IPS-18a (cell line): ENCODE data around the gene TCN2.

ENCODE experiments used
- H3K27ac ChIP-seq: one replicate; pipeline ENCODE4 v1.5.1; 2013; ENCODE audit warnings: low read length
- H3K27me3 ChIP-seq: one replicate; pipeline ENCODE4 v1.6.1; 2013; ENCODE audit warnings: mild to moderate bottlenecking, low read length; ENCODE audit not compliant: control insufficient read depth, insufficient read depth
- H3K36me3 ChIP-seq: one replicate; pipeline ENCODE4 v1.6.1; 2013; ENCODE audit warnings: low read depth, low read length; ENCODE audit not compliant: control insufficient read depth
- H3K4me1 ChIP-seq: one replicate; pipeline ENCODE4 v1.6.1; 2013; ENCODE audit warnings: low read depth, low read length; ENCODE audit not compliant: control insufficient read depth
- H3K4me3 ChIP-seq: one replicate; pipeline ENCODE4 v1.5.1; 2013; ENCODE audit warnings: low read length
- H3K9ac ChIP-seq: one replicate; pipeline ENCODE4 v1.6.1; 2013; ENCODE audit warnings: mild to moderate bottlenecking, low read length, moderate library complexity
- H3K9me3 ChIP-seq: one replicate; pipeline ENCODE4 v1.6.1; 2013; ENCODE audit warnings: low read depth, low read length; ENCODE audit not compliant: control insufficient read depth

Gene TCN2

GRCh38 chr22:30601464-30601863 lies 5.5 kb upstream of the TCN2 start:
- Histone ChIP-seq H3K27ac (no peak overlapping the region), H3K27me3 (no peaks in the 10 kb centered on the region), H3K9ac (no peak overlapping the region), H3K9me3 (no peaks in the 10 kb centered on the region), H3K4me1 (peaks cover 4% of the 10 kb centered on the region), H3K4me3 (no peak overlapping the region), H3K36me3 (no peaks in the 10 kb centered on the region)

GRCh38 chr22:30602049-30602448 lies 4.9 kb upstream of the TCN2 start:
- H3K36me3 ChIP-seq, result no peaks in the 10 kb centered on the region
- peaks cover 4% of the 10 kb centered on the region for H3K4me1 ChIP-seq
- H3K27ac ChIP-seq, result no peak overlapping the region
- no peak overlapping the region for H3K4me3 ChIP-seq
- no peak overlapping the region for H3K9ac ChIP-seq
- no peaks in the 10 kb centered on the region for H3K9me3 ChIP-seq
- H3K27me3 ChIP-seq, result no peaks in the 10 kb centered on the region

- Histone ChIP-seq H3K27ac (no peak overlapping the region), H3K9ac (no peak overlapping the region), H3K9me3 (no peaks in the 10 kb centered on the region), H3K4me1 (peaks cover 10% of the 10 kb centered on the region), H3K36me3 (no peaks in the 10 kb centered on the region), H3K4me3 (no peak overlapping the region), H3K27me3 (no peaks in the 10 kb centered on the region)
Observed at GRCh38 chr22:30603801-30604200, 3.2 kb upstream of the TCN2 start.

GRCh38 chr22:30604723-30605122 lies 2.3 kb upstream of the TCN2 start:
- Histone ChIP-seq H3K27ac (no peak overlapping the region), H3K4me1 (peaks cover 13% of the 10 kb centered on the region), H3K9me3 (no peaks in the 10 kb centered on the region), H3K9ac (no peak overlapping the region), H3K27me3 (no peaks in the 10 kb centered on the region), H3K36me3 (no peaks in the 10 kb centered on the region), H3K4me3 (no peak overlapping the region)

GRCh38 chr22:30605449-30606110 lies 1.4 kb upstream of the TCN2 start:
- Histone ChIP-seq H3K4me3 (peak overlapping the region; percentile 45), H3K4me1 (peaks cover 13% of the 10 kb centered on the region), H3K27ac (peak overlapping the region; percentile 45), H3K9ac (peak overlapping the region; percentile 61), H3K36me3 (no peaks in the 10 kb centered on the region), H3K9me3 (no peaks in the 10 kb centered on the region), H3K27me3 (no peaks in the 10 kb centered on the region)

GRCh38 chr22:30607300-30607930 lies 441 bp downstream of the TCN2 start:
- Histone ChIP-seq H3K9ac (peak overlapping the region; percentile 61), H3K36me3 (peaks cover 9% of the 10 kb centered on the region), H3K9me3 (no peaks in the 10 kb centered on the region), H3K27ac (peak overlapping the region; percentile 25), H3K4me3 (peak overlapping the region; percentile 71), H3K4me1 (peaks cover 13% of the 10 kb centered on the region), H3K27me3 (no peaks in the 10 kb centered on the region)

- Histone ChIP-seq H3K27ac (no peak overlapping the region), H3K9me3 (no peaks in the 10 kb centered on the region), H3K4me3 (peak overlapping the region; percentile 71), H3K4me1 (peaks cover 13% of the 10 kb centered on the region), H3K9ac (peak overlapping the region; percentile 61), H3K27me3 (no peaks in the 10 kb centered on the region), H3K36me3 (peaks cover 12% of the 10 kb centered on the region)
Observed at GRCh38 chr22:30607939-30608338, 965 bp downstream of the TCN2 start.

- H3K4me1 ChIP-seq, result peaks cover 13% of the 10 kb centered on the region
- peaks cover 23% of the 10 kb centered on the region for H3K36me3 ChIP-seq
- H3K27ac ChIP-seq, result no peak overlapping the region
- no peaks in the 10 kb centered on the region for H3K27me3 ChIP-seq
- H3K9me3 ChIP-seq, result no peaks in the 10 kb centered on the region
- H3K4me3 ChIP-seq, result no peak overlapping the region
- H3K9ac ChIP-seq, result no peak overlapping the region
Observed at GRCh38 chr22:30609260-30610185, 2.5 kb downstream of the TCN2 start.

- Histone ChIP-seq H3K9ac (no peak overlapping the region), H3K36me3 (peaks cover 27% of the 10 kb centered on the region), H3K4me1 (peaks cover 13% of the 10 kb centered on the region), H3K9me3 (no peaks in the 10 kb centered on the region), H3K27ac (no peak overlapping the region), H3K4me3 (no peak overlapping the region), H3K27me3 (no peaks in the 10 kb centered on the region)
Observed at GRCh38 chr22:30610299-30610698, 3.3 kb downstream of the TCN2 start.

- no peak overlapping the region for H3K27ac ChIP-seq
- H3K4me3 ChIP-seq, result no peak overlapping the region
- H3K4me1 ChIP-seq, result peaks cover 9% of the 10 kb centered on the region
- H3K9ac ChIP-seq, result no peak overlapping the region
- peaks cover 33% of the 10 kb centered on the region for H3K36me3 ChIP-seq
- no peaks in the 10 kb centered on the region for H3K9me3 ChIP-seq
- H3K27me3 ChIP-seq, result no peaks in the 10 kb centered on the region
Observed at GRCh38 chr22:30611197-30611596, 4.2 kb downstream of the TCN2 start.

- H3K9me3 ChIP-seq, result no peaks in the 10 kb centered on the region
- peaks cover 9% of the 10 kb centered on the region for H3K4me1 ChIP-seq
- H3K36me3 ChIP-seq, result peaks cover 39% of the 10 kb centered on the region
- H3K9ac ChIP-seq, result no peak overlapping the region
- no peak overlapping the region for H3K4me3 ChIP-seq
- H3K27me3 ChIP-seq, result no peaks in the 10 kb centered on the region
- no peak overlapping the region for H3K27ac ChIP-seq
Observed at GRCh38 chr22:30612789-30613188, 5.8 kb downstream of the TCN2 start.
